GM18907 (cell line): ENCODE data around the gene LSM12.

Source experiments
- ATAC-seq: cut with Tn5 transposase; IDR thresholded peaks from one replicate; pipeline ENCODE4 v1.9.1; 2021; ENCODE audit warnings: mild to moderate bottlenecking, moderate library complexity; ENCODE audit not compliant: unreplicated experiment

The LSM12 gene

GRCh38 chr17:43988301-43988700, 78.2 kb downstream of the LSM12 start:
- no peak for ATAC-seq

GRCh38 chr17:43987131-43988021, 79.1 kb downstream of the LSM12 start:
- no peak for ATAC-seq

GRCh38 chr17:43986225-43986981, 80.1 kb downstream of the LSM12 start:
- no peak for ATAC-seq

- ATAC-seq = no peak
These were observed 82.0 kb downstream of the LSM12 start for GRCh38 chr17:43984521-43984920.
